Activated CD8-positive, alpha-beta memory T cell treated with anti-CD3 and anti-CD28 coated beads, Interleukin-2, amount 10 ng/mL, durations not matched to agents 7 days and 5 days (primary cell): ENCODE measurements around the gene ALX4. TPM values are rescaled to one million over a fixed set of nuclear protein-coding genes. Genes with fewer than 3 reads are reported as not detected.

ENCODE experiments used
- ATAC-seq: fragments of 150-1000 bp; cut with Tn5 transposase; one replicate; pipeline ENCODE4 v1.10.0; 2021; ENCODE audit warnings: moderate library complexity
- CTCF ChIA-PET: fragments of 350-600 bp; sonication (Branson Sonifier 250); formaldehyde crosslinking; loops from one replicate; lab custom pipeline; 2021; ENCODE audit warnings: antibody characterized with exemption; lab: Charles Lee
- DNase-seq: peaks from one replicate; pipeline ENCODE4 v3.0.0-alpha.2; 2020
- H3K27ac Mint-ChIP-seq: one replicate; pipeline ENCODE4 v1.8.0; 2021; ENCODE audit warnings: mild to moderate bottlenecking, mixed read lengths
- H3K27me3 Mint-ChIP-seq: one replicate; pipeline ENCODE4 v1.8.0; 2021; ENCODE audit warnings: mixed read lengths
- H3K36me3 Mint-ChIP-seq: one replicate; pipeline ENCODE4 v1.8.0; 2021; ENCODE audit warnings: mild to moderate bottlenecking, mixed read lengths
- H3K4me1 Mint-ChIP-seq: one replicate; pipeline ENCODE4 v1.8.0; 2021; ENCODE audit warnings: mixed read lengths
- H3K4me3 Mint-ChIP-seq: one replicate; pipeline ENCODE4 v1.8.0; 2021; ENCODE audit warnings: mild to moderate bottlenecking, moderate library complexity, mixed read lengths
- H3K9me3 Mint-ChIP-seq: one replicate; pipeline ENCODE4 v1.8.0; 2022; ENCODE audit warnings: low read depth, mixed read lengths
- total RNA-seq, 2 experiments: library from RNA; stranded (reverse); gene quantifications; one replicate each; pipeline ENCODE4 v1.2.3, GENCODE V29; 2021

ALX4 gene
- total RNA-seq, 2 experiments from 2014 or later: not detected

DNA sequence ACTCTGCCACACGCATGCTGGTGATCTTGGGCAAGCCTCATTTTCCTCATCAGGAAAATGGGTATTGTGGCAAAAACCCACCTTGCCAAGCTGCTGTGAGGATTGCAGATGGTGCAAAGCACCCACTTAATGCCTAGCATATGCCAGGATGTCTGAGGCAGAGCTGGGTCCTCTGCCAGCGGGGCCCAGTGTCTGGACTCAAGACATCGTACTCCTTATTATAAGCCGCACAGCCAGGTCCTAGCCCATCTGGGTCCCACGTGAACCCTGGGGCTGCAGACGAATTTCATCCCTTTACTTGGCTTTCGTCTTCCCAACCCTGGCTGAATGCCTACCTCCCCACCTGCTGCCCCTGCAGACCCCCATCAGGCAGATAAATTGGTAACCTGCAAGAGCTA is 34.5 kb upstream of the ALX4 start:
- CTCF ChIA-PET: no interaction called here
- Mint-ChIP-seq H3K4me3 (no peak overlapping the region), H3K4me1 (no peaks in the 10 kb centered on the region), H3K9me3 (no peaks in the 10 kb centered on the region), H3K27ac (no peak overlapping the region), H3K36me3 (no peaks in the 10 kb centered on the region), H3K27me3 (peaks cover 17% of the 10 kb centered on the region)
- DNase-seq: no peak
- no peak for ATAC-seq

DNA sequence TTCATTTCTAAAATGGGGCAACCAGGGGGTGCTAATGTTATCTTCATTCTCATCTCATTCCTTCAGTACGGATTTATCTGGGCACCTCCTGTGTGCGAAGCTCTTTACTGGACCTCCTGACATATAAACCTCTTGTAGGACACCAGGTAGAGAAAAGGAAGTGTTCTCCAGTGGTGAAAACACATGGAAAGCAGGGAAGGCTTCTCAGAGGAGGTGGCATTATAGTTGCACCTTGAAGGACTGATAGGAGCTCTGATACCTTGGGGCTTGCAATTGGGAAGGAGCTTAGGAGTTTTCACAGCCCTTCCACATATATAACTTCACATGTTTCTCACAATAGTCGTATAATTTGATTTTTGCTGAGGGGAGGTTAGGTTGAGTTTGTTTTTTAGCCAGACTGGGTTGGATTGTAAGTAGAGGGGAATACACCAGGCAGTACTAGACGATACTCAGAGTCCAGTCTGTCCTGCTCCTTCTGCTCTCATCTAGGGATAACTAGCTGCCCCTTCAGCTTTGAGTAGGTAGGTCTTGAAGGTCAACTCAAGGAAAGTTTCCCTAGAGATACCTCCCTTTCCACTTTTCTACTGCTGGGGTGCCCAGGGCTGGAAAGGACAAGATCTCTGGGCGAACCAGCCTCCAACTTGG is 34.0 kb upstream of the ALX4 start:
- CTCF ChIA-PET: no interaction called here
- H3K27ac Mint-ChIP-seq: no peak overlapping the region
- no peaks in the 10 kb centered on the region for H3K4me1 Mint-ChIP-seq
- H3K4me3 Mint-ChIP-seq: no peak overlapping the region
- H3K36me3 Mint-ChIP-seq: no peaks in the 10 kb centered on the region
- H3K9me3 Mint-ChIP-seq: no peaks in the 10 kb centered on the region
- DNase-seq (no peak), ATAC-seq (no peak)
- peaks cover 17% of the 10 kb centered on the region for H3K27me3 Mint-ChIP-seq

GRCh38 chr11:44342616-44343015 is 32.7 kb upstream of the ALX4 start:
- no peaks in the 10 kb centered on the region for H3K9me3 Mint-ChIP-seq
- H3K27me3 Mint-ChIP-seq: peaks cover 30% of the 10 kb centered on the region
- CTCF ChIA-PET: no interaction called here
- no peaks in the 10 kb centered on the region for H3K36me3 Mint-ChIP-seq
- H3K4me1 Mint-ChIP-seq: no peaks in the 10 kb centered on the region
- ATAC-seq: no peak
- no peak overlapping the region for H3K4me3 Mint-ChIP-seq
- no peak overlapping the region for H3K27ac Mint-ChIP-seq
- DNase-seq: no peak

DNA sequence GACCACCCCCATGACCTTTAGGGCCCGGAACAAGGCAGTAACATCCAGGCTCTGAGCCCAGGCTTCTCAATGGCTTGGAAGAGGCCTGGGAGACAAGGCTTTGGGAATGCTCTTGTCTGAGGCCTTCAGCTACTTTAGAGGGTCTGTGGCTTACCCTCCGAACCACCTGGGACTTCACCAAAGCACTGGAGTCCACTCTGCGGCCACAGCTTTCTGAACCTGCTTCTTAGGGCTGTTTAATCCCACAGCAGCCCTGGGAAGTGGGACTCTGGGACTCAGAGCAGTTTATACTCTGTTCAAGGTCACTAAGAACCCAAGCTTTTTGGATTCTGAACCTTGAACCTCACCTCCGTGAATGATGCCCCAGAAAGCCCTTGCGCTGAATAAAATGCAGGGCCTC is 30.7 kb upstream of the ALX4 start:
- peaks cover 44% of the 10 kb centered on the region for H3K27me3 Mint-ChIP-seq

GRCh38 chr11:44339530-44339883 is 29.6 kb upstream of the ALX4 start:
- no peak for DNase-seq
- no peak overlapping the region for H3K27ac Mint-ChIP-seq
- no peak for ATAC-seq
- H3K27me3 Mint-ChIP-seq: peaks cover 54% of the 10 kb centered on the region
- no peaks in the 10 kb centered on the region for H3K36me3 Mint-ChIP-seq
- no peaks in the 10 kb centered on the region for H3K4me1 Mint-ChIP-seq
- no peaks in the 10 kb centered on the region for H3K9me3 Mint-ChIP-seq
- CTCF ChIA-PET: no interaction called here
- H3K4me3 Mint-ChIP-seq: no peak overlapping the region

More for the DNA sequence above, 30.7 kb upstream of the ALX4 start:
- no peak overlapping the region for H3K27ac Mint-ChIP-seq
- no peak overlapping the region for H3K4me3 Mint-ChIP-seq
- H3K9me3 Mint-ChIP-seq: no peaks in the 10 kb centered on the region
- H3K4me1 Mint-ChIP-seq: no peaks in the 10 kb centered on the region
- CTCF ChIA-PET: no interaction called here
- H3K36me3 Mint-ChIP-seq: no peaks in the 10 kb centered on the region
- DNase-seq (no peak), ATAC-seq (no peak)

GRCh38 chr11:44338698-44339529 is 29.0 kb upstream of the ALX4 start:
- Mint-ChIP-seq H3K4me3 (no peak overlapping the region), H3K4me1 (no peaks in the 10 kb centered on the region), H3K36me3 (no peaks in the 10 kb centered on the region), H3K9me3 (no peaks in the 10 kb centered on the region), H3K27ac (no peak overlapping the region), H3K27me3 (peaks cover 59% of the 10 kb centered on the region)
- ATAC-seq: no peak
- CTCF ChIA-PET: no interaction called here
- no peak for DNase-seq

- no peaks in the 10 kb centered on the region for H3K36me3 Mint-ChIP-seq
- H3K27me3 Mint-ChIP-seq: peaks cover 66% of the 10 kb centered on the region
- no peaks in the 10 kb centered on the region for H3K4me1 Mint-ChIP-seq
- no peak for DNase-seq
- H3K9me3 Mint-ChIP-seq: no peaks in the 10 kb centered on the region
- H3K4me3 Mint-ChIP-seq: no peak overlapping the region
- H3K27ac Mint-ChIP-seq: no peak overlapping the region
- no peak for ATAC-seq
- CTCF ChIA-PET: no interaction called here
Measured at GRCh38 chr11:44338026-44338425, 28.1 kb upstream of the ALX4 start.

DNA sequence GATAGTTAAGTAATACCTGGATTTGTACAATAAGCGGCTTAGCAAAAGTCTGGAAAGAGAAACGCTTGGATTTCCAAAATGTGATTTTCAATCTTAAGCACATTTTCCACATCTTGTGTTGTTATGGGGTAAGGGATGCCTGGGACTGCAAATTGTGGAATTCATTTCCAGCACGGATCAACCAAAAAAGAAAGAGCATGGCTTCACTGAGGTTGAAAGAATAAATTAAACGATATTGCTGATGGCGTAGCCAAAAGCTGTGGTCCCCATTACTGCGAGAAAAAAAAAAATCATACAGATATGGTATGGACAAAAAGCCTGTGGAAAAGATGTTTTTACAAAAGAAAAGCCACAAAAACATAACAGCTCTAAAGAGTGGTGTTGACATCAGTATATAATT is 26.0 kb upstream of the ALX4 start:
- no peaks in the 10 kb centered on the region for H3K9me3 Mint-ChIP-seq
- no peak overlapping the region for H3K27ac Mint-ChIP-seq
- CTCF ChIA-PET: no interaction called here
- H3K4me1 Mint-ChIP-seq: no peaks in the 10 kb centered on the region
- H3K27me3 Mint-ChIP-seq: peaks cover 78% of the 10 kb centered on the region
- ATAC-seq: no peak
- DNase-seq: no peak
- H3K36me3 Mint-ChIP-seq: no peaks in the 10 kb centered on the region
- no peak overlapping the region for H3K4me3 Mint-ChIP-seq

DNA sequence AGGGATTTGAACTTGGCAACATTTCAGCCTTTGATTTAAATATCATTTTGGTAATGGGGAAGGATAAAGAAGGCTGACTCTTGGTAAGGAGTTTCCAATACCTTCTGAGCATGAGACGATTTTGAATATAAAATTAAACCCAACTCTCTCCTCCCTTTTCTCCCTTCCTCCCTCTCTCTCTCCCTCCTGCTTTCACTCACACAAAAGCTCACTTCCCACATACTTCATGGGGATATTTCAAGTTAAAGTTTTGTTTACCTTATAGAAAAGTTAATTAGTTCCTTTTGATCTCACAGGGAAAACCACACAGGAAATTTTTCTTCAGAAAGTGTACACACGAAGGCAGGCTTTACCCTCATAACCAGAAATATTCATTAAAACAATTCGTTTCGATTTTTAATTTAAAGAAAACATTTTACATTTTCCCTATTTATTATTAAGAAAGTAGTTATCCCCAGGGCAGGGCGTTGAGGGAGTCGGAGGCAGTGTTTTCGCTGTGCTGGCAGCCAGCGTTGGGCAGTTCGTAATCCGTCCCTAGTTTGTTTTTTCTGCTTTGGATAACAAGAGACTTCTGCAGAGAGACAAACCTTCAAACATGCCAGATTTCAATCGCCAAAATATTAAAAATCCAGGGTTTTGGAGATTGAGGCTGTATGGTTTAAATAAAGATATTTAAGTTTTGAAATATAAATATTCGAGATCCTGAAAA is 25.3 kb upstream of the ALX4 start:
- no peaks in the 10 kb centered on the region for H3K4me1 Mint-ChIP-seq
- no peak for DNase-seq
- H3K27ac Mint-ChIP-seq: no peak overlapping the region
- CTCF ChIA-PET: no interaction called here
- H3K36me3 Mint-ChIP-seq: no peaks in the 10 kb centered on the region
- H3K9me3 Mint-ChIP-seq: no peaks in the 10 kb centered on the region
- no peak for ATAC-seq
- H3K4me3 Mint-ChIP-seq: no peak overlapping the region
- peaks cover 79% of the 10 kb centered on the region for H3K27me3 Mint-ChIP-seq

DNA sequence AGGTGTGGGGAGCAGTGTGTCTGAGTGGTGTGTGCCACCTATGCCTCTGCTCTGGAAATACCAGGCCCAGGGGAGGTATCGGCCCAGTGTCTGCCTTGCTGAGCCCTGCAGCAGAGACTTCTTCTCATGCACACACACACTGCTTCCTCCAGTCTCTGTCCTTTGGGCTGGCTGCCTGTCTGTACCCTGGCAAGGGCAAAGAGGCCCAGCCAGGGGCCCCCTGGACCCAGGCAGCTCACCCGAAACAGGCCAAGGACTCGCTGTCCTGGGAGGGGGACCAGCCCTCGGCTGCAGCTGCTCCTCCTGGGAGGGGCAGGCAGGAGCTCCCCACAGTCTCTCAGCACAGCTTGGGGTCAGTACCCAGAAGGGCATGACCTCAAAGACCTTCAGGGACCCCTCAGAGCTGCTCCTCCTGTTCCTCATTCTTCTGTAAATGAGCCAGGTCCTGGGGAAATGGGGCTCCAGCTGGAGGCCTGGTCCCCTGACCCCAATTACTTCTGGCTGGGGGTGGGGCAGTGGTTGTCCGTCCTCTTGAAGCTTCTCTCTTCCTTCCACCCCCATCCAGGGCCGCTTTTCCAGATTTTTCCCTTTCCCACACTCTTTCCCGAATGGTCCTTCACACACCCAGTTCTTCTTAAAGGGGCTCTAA is 24.5 kb upstream of the ALX4 start:
- H3K9me3 Mint-ChIP-seq: no peaks in the 10 kb centered on the region
- H3K27me3 Mint-ChIP-seq: peaks cover 77% of the 10 kb centered on the region
- H3K36me3 Mint-ChIP-seq: no peaks in the 10 kb centered on the region
- no peaks in the 10 kb centered on the region for H3K4me1 Mint-ChIP-seq
- no peak overlapping the region for H3K4me3 Mint-ChIP-seq
- DNase-seq: no peak
- ATAC-seq: no peak
- CTCF ChIA-PET: interaction anchor here (1.2 kb wide), 1 partner anchor 46 kb away, joined by 3 read pairs; no protein-coding TSS in a partner anchor
- no peak overlapping the region for H3K27ac Mint-ChIP-seq

DNA sequence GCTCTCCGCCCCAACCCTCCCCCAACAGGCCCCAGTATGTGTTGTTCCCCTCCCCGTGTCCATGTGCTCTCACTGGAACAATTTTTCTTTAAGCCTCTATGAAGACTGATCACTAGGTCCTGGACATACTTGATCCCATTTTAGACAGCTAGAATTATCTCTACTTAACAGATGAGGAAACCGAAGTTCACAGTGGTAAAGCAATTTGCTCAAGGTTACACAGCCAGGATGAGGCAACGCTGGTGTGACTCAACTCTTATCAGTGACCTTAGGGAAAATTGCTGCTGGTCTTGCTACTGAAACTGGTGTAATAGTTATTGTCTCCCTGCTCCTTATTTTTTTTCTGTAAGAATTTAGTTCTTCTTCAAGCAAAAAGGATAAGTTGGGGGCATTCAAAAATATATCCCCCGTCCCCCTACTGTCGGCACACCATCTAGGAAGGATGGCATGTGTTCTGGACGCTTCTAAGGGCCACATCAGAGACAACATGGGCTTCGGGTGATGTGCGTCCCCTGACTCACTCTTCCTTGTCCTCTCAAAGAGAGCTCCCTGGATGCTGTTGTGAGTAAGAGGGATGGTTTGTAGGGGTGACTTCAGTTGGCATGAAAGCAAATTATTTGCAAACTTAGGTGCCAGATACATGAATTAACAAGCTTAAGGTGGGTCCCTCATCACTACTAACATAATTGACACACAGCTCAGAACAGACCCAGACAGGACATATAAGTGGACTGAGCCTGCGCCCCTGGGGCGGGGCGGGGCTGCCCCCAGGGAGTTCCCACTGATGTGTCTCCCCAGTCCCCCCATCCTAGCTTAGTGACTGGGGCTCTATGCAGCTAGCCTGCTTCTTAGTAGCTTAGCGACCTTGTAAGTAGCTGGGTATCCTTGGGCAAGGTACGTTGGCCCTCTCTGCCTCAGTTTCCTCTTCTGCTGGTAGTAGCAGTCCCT is 23.6 kb upstream of the ALX4 start:
- DNase-seq (no peak), ATAC-seq (no peak)
- Mint-ChIP-seq H3K4me1 (no peaks in the 10 kb centered on the region), H3K27ac (no peak overlapping the region), H3K4me3 (no peak overlapping the region), H3K9me3 (no peaks in the 10 kb centered on the region), H3K27me3 (peaks cover 74% of the 10 kb centered on the region), H3K36me3 (no peaks in the 10 kb centered on the region)
- CTCF ChIA-PET: interaction anchor here (1.2 kb wide), 1 partner anchor 45 kb away, joined by 3 read pairs; no protein-coding TSS in a partner anchor

GRCh38 chr11:44332665-44333064 is 22.7 kb upstream of the ALX4 start:
- Mint-ChIP-seq H3K27me3 (peaks cover 73% of the 10 kb centered on the region), H3K4me1 (no peaks in the 10 kb centered on the region), H3K27ac (no peak overlapping the region), H3K36me3 (no peaks in the 10 kb centered on the region), H3K4me3 (no peak overlapping the region), H3K9me3 (no peaks in the 10 kb centered on the region)
- CTCF ChIA-PET: no interaction called here
- no peak for ATAC-seq
- no peak for DNase-seq
